GM12891 (cell line): Measurements from ENCODE around the gene ADCY5.

ENCODE experiments used
- DNase-seq: peaks from one replicate; pipeline ENCODE4 v3.0.0; 2011; ENCODE audit warnings: low spot score; ENCODE audit not compliant: insufficient read length
- FAIRE-seq: peaks from 2 replicates; lab custom pipeline; 2011; peaks lifted over from hg19 to GRCh38; lab: Jason Lieb, UNC
- PAX5 ChIP-seq: IDR thresholded peaks from 2 replicates; pipeline ENCODE4 v1.6.1; 2011; ENCODE audit warnings: low read length, moderate library complexity, mild to moderate bottlenecking; ENCODE audit not compliant: insufficient read depth, severe bottlenecking
- POLR2A ChIP-seq: IDR thresholded peaks from 2 replicates; pipeline ENCODE4 v1.6.1; 2011; ENCODE audit warnings: low read depth, low read length, control low read depth
- POLR2AphosphoS5 ChIP-seq: IDR thresholded peaks from 2 replicates; pipeline ENCODE4 v1.6.1; 2011; ENCODE audit warnings: low read depth, low read length, control low read depth
- POU2F2 ChIP-seq: IDR thresholded peaks from 2 replicates; pipeline ENCODE4 v1.6.1; 2011; ENCODE audit warnings: low read depth, mild to moderate bottlenecking, control low read depth, low read length, moderate library complexity
- SPI1 ChIP-seq: IDR thresholded peaks from 2 replicates; pipeline ENCODE4 v1.6.1; 2011; ENCODE audit warnings: low read depth, low read length, control low read depth
- TAF1 ChIP-seq: IDR thresholded peaks from 2 replicates; pipeline ENCODE4 v1.6.1; 2011; ENCODE audit warnings: low read depth, low read length, control low read depth

ADCY5 gene

DNA sequence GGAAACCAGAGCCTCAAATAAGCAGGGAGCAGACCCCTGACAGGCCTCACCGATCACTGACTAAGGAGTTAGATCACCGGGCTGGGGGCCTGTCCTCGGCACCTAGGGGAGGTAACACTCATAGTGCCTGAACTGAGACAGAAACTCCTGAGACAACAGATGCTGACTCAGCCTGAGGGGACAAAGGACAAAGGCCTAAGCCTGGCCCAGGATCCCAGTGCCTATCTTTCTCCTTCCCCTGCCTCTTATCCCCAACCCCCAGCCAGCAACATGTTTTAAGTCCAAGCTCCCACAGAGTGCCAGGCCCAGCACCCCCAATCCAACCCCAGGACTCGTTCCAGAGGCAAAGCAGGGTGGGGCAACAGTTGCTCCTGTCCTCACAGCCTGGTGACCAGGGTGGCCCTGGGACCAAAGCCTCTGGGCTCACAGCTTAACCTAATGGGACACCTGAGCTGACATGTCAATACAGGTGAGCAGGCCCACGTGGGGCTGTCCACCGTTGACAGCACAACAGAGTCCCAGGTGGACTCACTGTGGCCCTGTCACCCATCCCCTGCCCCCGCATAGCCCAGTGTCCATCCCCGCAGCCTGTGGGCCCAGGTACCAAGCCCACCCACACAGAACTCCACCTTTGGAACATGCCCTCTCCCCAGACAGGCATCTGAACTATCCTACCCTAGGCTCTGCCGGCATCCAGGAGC lies 37.4 kb downstream of the ADCY5 start:
- FAIRE-seq (no peak), DNase-seq (no peak)
- TF ChIP-seq SPI1 (no peak), POLR2AphosphoS5 (no peak), TAF1 (no peak), PAX5 (no peak), POLR2A (no peak)

GRCh38 chr3:123410149-123410515 lies 38.8 kb downstream of the ADCY5 start:
- no peak for DNase-seq
- TF ChIP-seq POU2F2 (no peak), POLR2AphosphoS5 (no peak)
- no peak for FAIRE-seq

- TF ChIP-seq POU2F2 (no peak), TAF1 (no peak)
- DNase-seq (no peak), FAIRE-seq (no peak)
Observed at GRCh38 chr3:123409443-123410148, 39.3 kb downstream of the ADCY5 start.

DNA sequence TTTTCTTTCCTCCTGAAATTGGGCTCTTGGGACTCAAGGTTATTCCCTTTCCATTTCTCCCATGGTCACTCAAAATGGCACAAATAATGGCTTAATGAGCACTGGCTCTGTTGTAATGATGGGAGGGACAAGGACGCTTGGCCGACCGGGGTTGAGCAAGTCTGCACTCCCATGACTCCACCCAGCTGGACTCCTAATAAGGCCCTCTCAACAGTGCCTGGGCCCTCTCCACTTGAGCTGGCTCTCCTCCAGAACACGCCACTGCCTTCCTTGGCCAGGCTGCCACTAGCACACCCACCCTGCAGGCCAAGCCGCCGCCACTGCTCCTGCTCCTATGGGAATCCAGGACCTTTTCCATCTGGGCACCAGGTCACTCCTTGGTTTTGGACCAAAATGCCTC lies 42.3 kb downstream of the ADCY5 start:
- DNase-seq (no peak), FAIRE-seq (no peak)
- no peak for TF ChIP-seq POLR2AphosphoS5
- no peak for TF ChIP-seq TAF1
- TF ChIP-seq POU2F2, result no peak
- TF ChIP-seq POLR2A, result no peak
- no peak for TF ChIP-seq SPI1
- TF ChIP-seq PAX5, result no peak

DNA sequence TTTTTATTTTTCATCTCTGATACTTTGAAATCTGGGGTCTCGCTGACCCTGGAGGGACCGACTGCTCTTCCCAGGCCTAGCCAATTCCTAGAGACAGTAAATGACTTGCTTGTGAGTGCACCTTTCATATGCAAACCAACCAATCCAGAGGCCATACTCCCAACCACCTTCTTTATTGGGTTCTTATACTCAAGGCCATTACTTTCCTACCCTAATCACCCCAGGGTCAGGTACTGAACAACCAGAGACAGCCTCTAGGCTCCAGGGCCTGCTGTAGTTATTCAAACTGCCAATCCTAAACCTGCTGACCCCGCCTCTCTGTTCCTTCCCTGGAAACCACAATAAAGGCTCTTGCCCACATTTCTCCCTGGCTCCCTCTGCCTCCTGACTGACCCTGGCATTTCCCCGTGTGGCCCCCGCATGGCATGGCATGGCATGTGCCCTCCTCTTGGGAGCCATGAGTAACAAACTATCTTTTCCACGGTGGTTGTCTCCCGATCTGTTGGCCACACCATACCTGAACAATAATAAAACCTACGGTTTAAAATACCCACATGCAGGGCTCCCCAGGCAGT lies 42.9 kb downstream of the ADCY5 start:
- no peak for TF ChIP-seq POLR2A
- no peak for TF ChIP-seq PAX5
- no peak for TF ChIP-seq POLR2AphosphoS5
- TF ChIP-seq POU2F2, result no peak
- TF ChIP-seq SPI1, result no peak
- TF ChIP-seq TAF1, result no peak
- no peak for DNase-seq
- no peak for FAIRE-seq

- no peak for TF ChIP-seq POU2F2
- TF ChIP-seq SPI1, result no peak
- TF ChIP-seq TAF1, result no peak
- TF ChIP-seq POLR2A, result no peak
- TF ChIP-seq POLR2AphosphoS5, result no peak
- TF ChIP-seq PAX5, result no peak
Observed at GRCh38 chr3:123405021-123405420, 43.9 kb downstream of the ADCY5 start.

GRCh38 chr3:123404391-123404790 lies 44.5 kb downstream of the ADCY5 start:
- FAIRE-seq (no peak), DNase-seq (no peak)
- TF ChIP-seq TAF1 (no peak), POLR2AphosphoS5 (no peak), POLR2A (no peak), SPI1 (no peak), POU2F2 (no peak), PAX5 (no peak)

More at GRCh38 chr3:123405021-123405420, 43.9 kb downstream of the ADCY5 start:
- DNase-seq (no peak), FAIRE-seq (no peak)

DNA sequence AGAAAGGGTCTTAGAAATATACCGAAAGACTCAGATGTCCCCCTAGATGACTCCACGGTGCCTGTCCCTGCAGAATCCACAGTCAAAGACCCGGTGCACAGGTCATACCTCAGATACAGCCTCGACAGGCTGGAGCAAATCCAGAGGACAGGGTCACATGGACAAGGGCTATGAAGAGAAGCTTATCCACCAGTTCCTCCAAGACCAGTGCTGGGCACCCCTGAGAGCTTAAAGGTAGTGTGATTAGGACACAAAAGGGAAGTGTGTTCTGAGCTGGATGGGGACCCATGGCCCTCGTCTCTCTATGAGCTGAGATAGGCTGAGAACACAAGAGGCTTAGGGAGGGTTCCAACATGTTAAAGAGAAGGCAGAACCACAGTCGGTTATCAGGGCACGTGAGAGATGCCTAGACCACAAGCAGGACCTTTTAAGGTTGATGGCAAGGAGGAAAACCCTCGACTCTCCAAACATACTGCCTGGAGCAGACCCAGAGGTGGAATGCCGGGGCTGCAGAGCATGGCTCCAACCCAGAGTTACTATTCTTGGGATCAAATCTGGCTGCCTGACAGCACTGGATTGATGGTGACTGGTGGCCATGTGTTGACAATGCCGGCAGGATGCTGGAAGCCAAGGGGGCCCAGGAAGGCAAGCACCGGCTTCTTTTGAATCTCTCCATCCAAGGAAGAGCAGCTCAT lies 46.9 kb downstream of the ADCY5 start:
- FAIRE-seq (no peak), DNase-seq (no peak)
- TF ChIP-seq POU2F2, result no peak
- no peak for TF ChIP-seq TAF1
- no peak for TF ChIP-seq PAX5
- TF ChIP-seq SPI1, result no peak
- no peak for TF ChIP-seq POLR2A
- no peak for TF ChIP-seq POLR2AphosphoS5

DNA sequence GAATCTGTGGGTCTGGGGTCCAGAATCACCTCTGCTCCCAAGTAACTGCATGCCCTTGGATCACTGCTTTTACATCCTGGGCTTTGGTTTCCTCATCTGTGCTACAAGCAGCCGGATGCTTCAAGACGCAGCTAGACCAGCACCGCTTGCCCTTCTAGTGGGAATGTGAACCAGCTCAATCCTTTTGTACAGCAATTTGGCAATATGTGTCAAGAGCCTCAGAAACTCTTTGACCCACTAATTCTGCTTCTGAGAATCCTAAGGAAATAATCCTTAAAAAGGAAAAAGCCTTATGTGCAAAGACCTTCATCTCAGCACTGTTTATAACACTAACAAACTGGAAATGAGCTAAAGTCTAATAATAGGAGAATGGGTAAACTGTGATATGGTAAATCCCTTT lies 48.7 kb downstream of the ADCY5 start:
- FAIRE-seq (no peak), DNase-seq (no peak)
- no peak for TF ChIP-seq PAX5
- no peak for TF ChIP-seq SPI1
- no peak for TF ChIP-seq POLR2A
- TF ChIP-seq POLR2AphosphoS5, result no peak

GRCh38 chr3:123399653-123400052 lies 49.2 kb downstream of the ADCY5 start:
- DNase-seq (no peak), FAIRE-seq (no peak)
- TF ChIP-seq TAF1 (no peak), POLR2AphosphoS5 (no peak), SPI1 (no peak), POU2F2 (no peak), PAX5 (no peak), POLR2A (no peak)
